HCT116 (cell line): ENCODE measurements around the gene ISCU. TPM values are rescaled to one million over a fixed set of nuclear protein-coding genes. Genes with fewer than 3 reads are reported as not detected.

Experiments
- ATAC-seq: fragments of 200-7000 bp; cut with Tn5 transposase; 2 replicates; pipeline ENCODE4 v1.9.1; 2020; ENCODE audit warnings: mild to moderate bottlenecking, moderate library complexity
- BruUV-seq: library from RNA; stranded (reverse); fragments of 400-500 nt; replicated peaks from 2 replicates; lab custom pipeline; 2021; lab: Mats Ljungman, UMichigan
- CTCF ChIA-PET: fragments of 300-600 bp; sonication (Branson Sonifier 250); formaldehyde crosslinking; loops from one replicate; lab custom pipeline; 2021; ENCODE audit warnings: antibody characterized with exemption; lab: Charles Lee
- POLR2A ChIA-PET: fragments of 300-600, 350-600 bp; sonication (Branson Sonifier 250); formaldehyde crosslinking; loops from one replicate; lab custom pipeline; 2021; ENCODE audit warnings: antibody characterized with exemption; lab: Charles Lee
- RAD21 ChIA-PET, 2 experiments: fragments of 300-600 bp; sonication (Branson Sonifier 250); formaldehyde crosslinking; loops; one replicate each; lab custom pipeline; 2023; ENCODE audit warnings: low total read pairs in 2 of 2; ENCODE audit not compliant: uncharacterized antibody in 2 of 2, unreplicated experiment in 2 of 2, low non-redundant PET in 1 of 2; lab: Charles Lee
- DNase-seq: peaks from one replicate; pipeline ENCODE4 v3.0.0-alpha.2; 2010; ENCODE audit warnings: low read depth, low spot score
- H2AFZ ChIP-seq: fragments of 200-600 bp; shearing (Covaris generic), sonication (generic); 2 replicates; pipeline ENCODE4 v1.6.1; 2017; ENCODE audit warnings: low read depth, mixed run types, mixed read lengths, antibody characterized with exemption, low read length; ENCODE audit not compliant: poor library complexity, severe bottlenecking
- H3K27ac ChIP-seq: 2 replicates; pipeline ENCODE4 v1.5.1; 2012; ENCODE audit warnings: low read depth, low read length
- H3K27me3 ChIP-seq: fragments of 200-600 bp; sonication (generic); 2 replicates; pipeline ENCODE4 v1.6.1; 2016; ENCODE audit warnings: mixed run types, low read length, mixed read lengths; ENCODE audit not compliant: insufficient read depth
- H3K36me3 ChIP-seq, 2 experiments: fragments of 200-500 bp in 1 of 2; fragments of 200-600 bp in 1 of 2; sonication (Bioruptor generic) in 1 of 2; sonication (generic) in 1 of 2; 2 replicates each; pipeline versions ENCODE4 v1.5.1 to v1.6.1; 2014 to 2016; ENCODE audit warnings: low read length in 2 of 2, inconsistent platforms in 1 of 2, mixed read lengths in 1 of 2, mixed run types in 1 of 2; ENCODE audit not compliant: insufficient read depth in 2 of 2, control insufficient read depth in 1 of 2
- H3K4me1 ChIP-seq, 2 experiments: fragments of 200-600 bp in 1 of 2; sonication (generic) in 1 of 2; 2 replicates each; pipeline versions ENCODE4 v1.5.1 to v1.6.1; 2012 to 2017; ENCODE audit warnings: low read length in 2 of 2, inconsistent platforms in 1 of 2, mild to moderate bottlenecking in 1 of 2, mixed read lengths in 1 of 2, mixed run types in 1 of 2, moderate library complexity in 1 of 2; ENCODE audit not compliant: insufficient read depth in 2 of 2, control insufficient read depth in 1 of 2
- H3K4me2 ChIP-seq: fragments of 200-600 bp; sonication (generic); 2 replicates; pipeline ENCODE4 v1.6.1; 2017; ENCODE audit warnings: mixed run types, low read length, mixed read lengths
- H3K4me3 ChIP-seq, 2 experiments: fragments of 200-600 bp in 1 of 2; sonication (generic) in 1 of 2; replicated peaks in 1 of 2; 2 replicates each; pipeline ENCODE4 v1.5.1; 2011 to 2016; ENCODE audit warnings: low read length in 2 of 2, control low read depth in 1 of 2, low read depth in 1 of 2, mild to moderate bottlenecking in 1 of 2, mixed read lengths in 1 of 2, mixed run types in 1 of 2
- H3K79me2 ChIP-seq: fragments of 200-600 bp; sonication (generic); 2 replicates; pipeline ENCODE4 v1.6.1; 2017; ENCODE audit warnings: mild to moderate bottlenecking, mixed run types, low read length, moderate library complexity, mixed read lengths; ENCODE audit not compliant: insufficient read depth
- H3K9ac ChIP-seq: fragments of 200-600 bp; sonication (generic); 2 replicates; pipeline ENCODE4 v1.6.1; 2016; ENCODE audit warnings: low read length, mixed read lengths
- H3K9me2 ChIP-seq: fragments of 200-600 bp; sonication (generic), shearing (Covaris generic); 2 replicates; pipeline ENCODE4 v1.6.1; 2017; ENCODE audit warnings: mixed run types, mild to moderate bottlenecking, moderate library complexity; ENCODE audit not compliant: insufficient read depth
- H3K9me3 ChIP-seq, 2 experiments: fragments of 200-500 bp in 1 of 2; fragments of 200-600 bp in 1 of 2; sonication (Bioruptor generic) in 1 of 2; sonication (generic) in 1 of 2; 2 replicates each; pipeline ENCODE4 v1.6.1; 2014 to 2017; ENCODE audit warnings: low read length in 2 of 2, mixed read lengths in 2 of 2, inconsistent platforms in 1 of 2, low read depth in 1 of 2, mild to moderate bottlenecking in 1 of 2, mixed run types in 1 of 2, moderate library complexity in 1 of 2; ENCODE audit not compliant: control insufficient read depth in 1 of 2, insufficient read depth in 1 of 2
- H4K20me1 ChIP-seq: fragments of 200-600 bp; sonication (generic), shearing (Covaris generic); 2 replicates; pipeline ENCODE4 v1.6.1; 2017; ENCODE audit warnings: mixed run types, mild to moderate bottlenecking, moderate library complexity; ENCODE audit not compliant: insufficient read depth
- ATF3 ChIP-seq: IDR thresholded peaks from 2 replicates; pipeline ENCODE4 v1.6.1; 2012
- CTCF ChIP-seq, 3 experiments: fragments of 200-600 bp in 1 of 3; sonication (generic) in 1 of 3; IDR thresholded peaks in 2 of 3; conservative IDR thresholded peaks in 1 of 3; 2 replicates each; pipeline ENCODE4 v1.5.1; 2012 to 2017; ENCODE audit warnings: low read depth in 2 of 3, low read length in 2 of 3, antibody characterized with exemption in 1 of 3, borderline replicate concordance in 1 of 3, control low read depth in 1 of 3, mild to moderate bottlenecking in 1 of 3, mixed read lengths in 1 of 3, mixed run types in 1 of 3, moderate library complexity in 1 of 3; ENCODE audit not compliant: insufficient read depth in 1 of 3
- EGR1 ChIP-seq: IDR thresholded peaks from 2 replicates; pipeline ENCODE4 v1.6.1; 2012; ENCODE audit warnings: low read depth
- EZH2phosphoT487 ChIP-seq: fragments of 200-600 bp; IDR thresholded peaks from 2 replicates; pipeline ENCODE4 v1.6.1; 2018; ENCODE audit warnings: antibody characterized with exemption, borderline replicate concordance
- POLR2AphosphoS5 ChIP-seq: IDR thresholded peaks from 2 replicates; pipeline ENCODE4 v1.6.1; 2011; ENCODE audit warnings: mild to moderate bottlenecking, low read depth, low read length, moderate library complexity
- TCF7L2 ChIP-seq: IDR thresholded peaks from 2 replicates; pipeline ENCODE4 v1.7.0; 2011; ENCODE audit warnings: borderline replicate concordance, inconsistent platforms; ENCODE audit not compliant: insufficient read depth, insufficient read length; ENCODE audit errors: extremely low read depth
- ZFX ChIP-seq: fragments of 450-650 bp; IDR thresholded peaks from 2 replicates; pipeline ENCODE4 v1.6.1; 2017
- intact Hi-C: fragments of 100-400 bp; cut with micrococcal nuclease; formaldehyde crosslinking; loops from 2 replicates; pipeline ENCODE4 v1.10.0; 2022
- total RNA-seq: library from RNA; stranded (reverse); gene quantifications from one replicate; pipeline ENCODE4 v1.2.1, GENCODE V29; 2021; ENCODE audit not compliant: unreplicated experiment

Gene ISCU
- total RNA-seq, 1 experiment from 2014 or later, result 89.6 TPM

DNA sequence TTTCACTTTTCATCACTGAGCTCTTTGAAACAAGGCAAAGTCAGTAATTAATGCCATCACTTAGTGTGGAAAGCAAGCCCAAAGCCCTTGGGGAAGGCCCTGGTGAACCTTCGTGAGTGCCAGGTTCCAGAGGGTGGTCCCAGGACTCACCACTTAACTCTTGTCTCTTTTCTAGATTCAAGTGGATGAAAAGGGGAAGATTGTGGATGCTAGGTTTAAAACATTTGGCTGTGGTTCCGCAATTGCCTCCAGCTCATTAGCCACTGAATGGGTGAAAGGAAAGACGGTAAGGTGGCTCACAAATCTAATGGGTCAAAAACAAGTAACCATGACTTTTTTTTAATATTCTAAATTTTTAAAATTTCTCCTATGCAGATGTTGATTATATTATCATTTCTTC, 2.8 kb downstream of the ISCU start:
- no TSS peak for BruUV-seq
- POLR2A ChIA-PET, result interaction anchor here (0.7 kb wide), 1 partner anchor 53 kb away, joined by 3 read pairs; no protein-coding TSS in a partner anchor
- RAD21 ChIA-PET, result no interaction called here
- H2AFZ ChIP-seq, result no peak overlapping the region
- no peaks in the 10 kb centered on the region for H4K20me1 ChIP-seq
- no peaks in the 10 kb centered on the region for H3K9me2 ChIP-seq
- ATAC-seq (no peak), DNase-seq (no peak)
- peaks cover 23 to 39% of the 10 kb centered on the region in 2 experiments for H3K4me1 ChIP-seq
- peaks cover 26 to 38% of the 10 kb centered on the region in 2 experiments for H3K36me3 ChIP-seq
- peaks cover 32% of the 10 kb centered on the region for H3K79me2 ChIP-seq
- TF ChIP-seq EGR1 (no peak), EZH2phosphoT487 (no peak), CTCF (IDR thresholded peaks at IDR 0.05 in 2 of 3, conservative IDR thresholded peaks at IDR 0.05 in 1 of 3; ENCODE audit: borderline replicate concordance in 1 of 3, insufficient read depth in 1 of 3, low read depth in 2 of 3, low read length in 2 of 3) (no peak), ATF3 (no peak), TCF7L2 (no peak)
- peak overlapping the region; percentile 51; the same call in 1 of the 2 replicates for H3K4me2 ChIP-seq
- no peaks in the 10 kb centered on the region for H3K27me3 ChIP-seq
- CTCF ChIA-PET, result interaction anchor here (0.9 to 2.0 kb wide), 3 partner anchors 53 to 239 kb away, joined by 3 to 11 read pairs (median 6); no protein-coding TSS in a partner anchor
- H3K27ac ChIP-seq, result peak overlapping the region; percentile 58; the same call in 1 of the 2 replicates
- intact Hi-C loops, result loop anchor here (5.0 to 10.0 kb wide), 2 partner anchors 270 to 387 kb away; no protein-coding TSS in a partner anchor
- peak overlapping the region; percentile 55 for H3K9ac ChIP-seq
- no peaks in the 10 kb centered on the region for H3K9me3 ChIP-seq
- no peak overlapping the region for H3K4me3 ChIP-seq

- H3K4me1 ChIP-seq, result peaks cover 23 to 39% of the 10 kb centered on the region in 2 experiments
- H3K27ac ChIP-seq, result peak overlapping the region; percentile 58
- H3K4me3 ChIP-seq, result no peak overlapping the region
- BruUV-seq, result no TSS peak
- no peaks in the 10 kb centered on the region for H3K27me3 ChIP-seq
- no peak overlapping the region for H2AFZ ChIP-seq
- peak; percentile 80 for DNase-seq
- H3K9me3 ChIP-seq, result no peaks in the 10 kb centered on the region
- H3K9ac ChIP-seq, result peak overlapping the region; percentile 55
- H3K9me2 ChIP-seq, result no peaks in the 10 kb centered on the region
- RAD21 ChIA-PET, result no interaction called here
- peak; percentile 74 for TF ChIP-seq POLR2AphosphoS5
- no peak for TF ChIP-seq ATF3
- TF ChIP-seq ZFX, result 0 out of 2 replicates have a peak, but pooled peaks have one; percentile 11
- peak; percentile 55 for TF ChIP-seq TCF7L2
- CTCF ChIA-PET, result interaction anchor here (0.7 to 2.1 kb wide), 5 partner anchors 52 to 648 kb away, joined by 3 to 11 read pairs (median 3); partner anchors contain the start of gene ALKBH2
- peak; percentile 26 for ATAC-seq
- intact Hi-C loops, result loop anchor here (5.0 to 10.0 kb wide), 2 partner anchors 269 to 386 kb away; no protein-coding TSS in a partner anchor
- POLR2A ChIA-PET, result no interaction called here
- peaks cover 26 to 38% of the 10 kb centered on the region in 2 experiments for H3K36me3 ChIP-seq
- H3K4me2 ChIP-seq, result peak overlapping the region; percentile 51
- H4K20me1 ChIP-seq, result no peaks in the 10 kb centered on the region
- peaks cover 23% of the 10 kb centered on the region for H3K79me2 ChIP-seq
Observed at GRCh38 chr12:108565976-108566375, 3.6 kb downstream of the ISCU start.
